Measurements from ENCODE around the gene LDB3.

LDB3 gene

GRCh38 chr10:86726677-86726999, 58.3 kb downstream of the LDB3 start:
- CTCF ChIA-PET: interaction anchor here (0.6 kb wide), 1 partner anchor 50 kb away, joined by 3 read pairs; no protein-coding TSS in a partner anchor
- no peak overlapping the region for H3K27ac ChIP-seq (ENCODE audit: extremely low read depth, low read depth, low read length)
- no peaks in the 10 kb centered on the region for H3K4me1 ChIP-seq (ENCODE audit: control insufficient read depth, insufficient read depth, low read length)
- TF ChIP-seq ZNF670 (tag by site-specific recombination; IDR thresholded peaks at IDR 0.05; ENCODE audit: low read depth) (no peak), ZNF132 (tag by site-specific recombination; IDR thresholded peaks at IDR 0.05; ENCODE audit: borderline replicate concordance) (no peak), ZNF704 (tag by site-specific recombination; IDR thresholded peaks at IDR 0.05) (no peak), HOXA7 (CRISPR knock-in tag; IDR thresholded peaks at IDR 0.05; ENCODE audit: borderline replicate concordance) (no peak), SALL2 (tag by site-specific recombination; IDR thresholded peaks at IDR 0.05; ENCODE audit: borderline replicate concordance) (no peak)
- no peaks in the 10 kb centered on the region for H3K36me3 ChIP-seq (ENCODE audit: control insufficient read depth in 2 of 2, insufficient read depth in 1 of 2, low read length in 2 of 2)
- no peak overlapping the region for H3K4me3 ChIP-seq (ENCODE audit: low read depth, low read length)
- H3K9me3 ChIP-seq (ENCODE audit: control insufficient read depth, insufficient read depth, low read depth, low read length): no peaks in the 10 kb centered on the region
- POLR2A ChIA-PET: no interaction called here

GRCh38 chr10:86727470-86727869, 59.2 kb downstream of the LDB3 start:
- Histone ChIP-seq H3K4me3 (ENCODE audit: low read depth, low read length) (no peak overlapping the region), H3K4me1 (ENCODE audit: control insufficient read depth, insufficient read depth, low read length) (no peaks in the 10 kb centered on the region), H3K36me3 (ENCODE audit: control insufficient read depth in 2 of 2, insufficient read depth in 1 of 2, low read length in 2 of 2) (no peaks in the 10 kb centered on the region), H3K27ac (ENCODE audit: extremely low read depth, low read depth, low read length) (no peak overlapping the region), H3K9me3 (ENCODE audit: control insufficient read depth, insufficient read depth, low read depth, low read length) (no peaks in the 10 kb centered on the region)
- CTCF ChIA-PET: no interaction called here
- POLR2A ChIA-PET: interaction anchor here (0.6 kb wide), 1 partner anchor 30 kb away, joined by 4 read pairs; no protein-coding TSS in a partner anchor
- no peak for TF ChIP-seq ZBTB48 (tag by site-specific recombination; IDR thresholded peaks at IDR 0.05)
- no peak for TF ChIP-seq KLF10 (tag by site-specific recombination; IDR thresholded peaks at IDR 0.05)
- TF ChIP-seq ZNF558 (tag by site-specific recombination; IDR thresholded peaks at IDR 0.05): no peak
- TF ChIP-seq ZBTB8A (tag by site-specific recombination; IDR thresholded peaks at IDR 0.05): no peak
- TF ChIP-seq ZNF37A (tag by site-specific recombination; IDR thresholded peaks at IDR 0.05): no peak
- no peak for TF ChIP-seq TCF7L2 (IDR thresholded peaks at IDR 0.05; ENCODE audit: borderline replicate concordance, low read depth, low read length)
- no peak for TF ChIP-seq ZNF16 (tag by site-specific recombination; IDR thresholded peaks at IDR 0.05; ENCODE audit: low read depth)
- TF ChIP-seq PRDM1 (tag by site-specific recombination; IDR thresholded peaks at IDR 0.05): no peak
- TF ChIP-seq HOXA7 (CRISPR knock-in tag; IDR thresholded peaks at IDR 0.05; ENCODE audit: borderline replicate concordance): no peak
- no peak for TF ChIP-seq ZNF266 (tag by site-specific recombination; IDR thresholded peaks at IDR 0.05; ENCODE audit: low read depth)
- TF ChIP-seq SP2 (tag by site-specific recombination; IDR thresholded peaks at IDR 0.05): no peak
- no peak for TF ChIP-seq ZNF394 (tag by site-specific recombination; IDR thresholded peaks at IDR 0.05; ENCODE audit: borderline replicate concordance)
- TF ChIP-seq SETDB1 (IDR thresholded peaks at IDR 0.05; ENCODE audit: insufficient read length, low read length): no peak
- no peak for TF ChIP-seq ZBTB1 (tag by site-specific recombination; IDR thresholded peaks at IDR 0.05)
- TF ChIP-seq ZFHX2 (tag by site-specific recombination; conservative IDR thresholded peaks at IDR 0.05): no peak
- no peak for TF ChIP-seq ZNF423 (tag by site-specific recombination; IDR thresholded peaks at IDR 0.05)
- TF ChIP-seq ZNF341 (tag by site-specific recombination; IDR thresholded peaks at IDR 0.05; ENCODE audit: low read depth): no peak
- TF ChIP-seq ZSCAN23 (tag by site-specific recombination; IDR thresholded peaks at IDR 0.05): no peak

DNA sequence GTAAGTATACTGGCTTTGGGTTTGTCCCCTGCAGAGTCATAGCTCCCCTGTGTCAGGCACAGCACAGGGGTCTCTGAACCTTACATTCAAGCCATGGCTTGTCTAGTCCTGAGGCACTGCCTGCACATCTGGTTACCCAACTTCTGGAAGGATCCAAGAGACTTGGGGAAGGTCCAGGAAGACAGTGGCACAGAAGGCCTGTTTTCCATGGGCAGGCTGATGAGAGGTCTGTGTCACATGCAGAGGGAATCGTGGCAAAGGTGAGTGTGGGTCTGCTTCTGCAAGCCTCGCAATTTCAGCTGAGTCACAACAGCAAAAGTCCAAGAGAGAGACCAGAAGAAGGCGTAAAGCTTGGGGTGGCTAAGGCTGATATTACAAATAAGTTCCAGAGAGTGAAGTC, 59.7 kb downstream of the LDB3 start:
- Histone ChIP-seq H3K36me3 (ENCODE audit: control insufficient read depth in 2 of 2, insufficient read depth in 1 of 2, low read length in 2 of 2) (no peaks in the 10 kb centered on the region), H3K9me3 (ENCODE audit: control insufficient read depth, insufficient read depth, low read depth, low read length) (no peaks in the 10 kb centered on the region), H3K27ac (ENCODE audit: extremely low read depth, low read depth, low read length) (no peak overlapping the region), H3K4me3 (ENCODE audit: low read depth, low read length) (no peak overlapping the region), H3K4me1 (ENCODE audit: control insufficient read depth, insufficient read depth, low read length) (no peaks in the 10 kb centered on the region)
- ChIA-PET CTCF (no interaction called here), POLR2A (interaction anchor here (0.6 kb wide), 1 partner anchor 30 kb away, joined by 4 read pairs; no protein-coding TSS in a partner anchor)
- TF ChIP-seq ZNF132 (tag by site-specific recombination; IDR thresholded peaks at IDR 0.05; ENCODE audit: borderline replicate concordance) (no peak), ZNF416 (tag by site-specific recombination; IDR thresholded peaks at IDR 0.05) (no peak), ZBTB11 (tag by site-specific recombination; conservative IDR thresholded peaks at IDR 0.05; ENCODE audit: low read depth) (no peak), ZNF423 (tag by site-specific recombination; IDR thresholded peaks at IDR 0.05) (no peak), IKZF3 (tag by site-specific recombination; IDR thresholded peaks at IDR 0.05) (no peak), ATF2 (tag by site-specific recombination; IDR thresholded peaks at IDR 0.05; ENCODE audit: low read depth) (no peak), ZNF843 (tag by site-specific recombination; IDR thresholded peaks at IDR 0.05) (no peak), SP7 (tag by site-specific recombination; IDR thresholded peaks at IDR 0.05) (no peak), ZNF394 (tag by site-specific recombination; IDR thresholded peaks at IDR 0.05; ENCODE audit: borderline replicate concordance) (no peak), ZNF571 (tag by site-specific recombination; IDR thresholded peaks at IDR 0.05) (no peak)
